Astrocyte of the spinal cord (primary cell): ENCODE data around the gene EPSTI1.

Experiments
- DNase-seq: peaks from one replicate; pipeline ENCODE4 v3.0.0; 2011; ENCODE audit warnings: low read depth, low spot score
- H3K4me3 ChIP-seq: 2 replicates; pipeline ENCODE4 v1.5.1; 2011; ENCODE audit warnings: low read depth, mild to moderate bottlenecking, low read length, moderate library complexity
- CTCF ChIP-seq: IDR thresholded peaks from 2 replicates; pipeline ENCODE4 v1.5.1; 2012; ENCODE audit warnings: low read depth, mild to moderate bottlenecking, low read length, inconsistent platforms
- in situ Hi-C: cut with HindIII; loops from 2 replicates; pipeline ENCODE4 v1.10.0; 2017; ENCODE audit warnings: low sequenced_read_pairs

Gene EPSTI1

GRCh38 chr13:43020794-43021193, 28.8 kb upstream of the EPSTI1 start:
- in situ Hi-C loops, result no loop called here
- no peak for DNase-seq
- H3K4me3 ChIP-seq, result no peak overlapping the region
- TF ChIP-seq CTCF, result no peak

GRCh38 chr13:43019811-43020210, 27.8 kb upstream of the EPSTI1 start:
- in situ Hi-C loops, result no loop called here
- H3K4me3 ChIP-seq, result no peak overlapping the region
- no peak for DNase-seq
- TF ChIP-seq CTCF, result no peak

GRCh38 chr13:43016226-43016625, 24.2 kb upstream of the EPSTI1 start:
- no peak for TF ChIP-seq CTCF
- no peak overlapping the region for H3K4me3 ChIP-seq
- DNase-seq, result no peak
- in situ Hi-C loops, result no loop called here

- H3K4me3 ChIP-seq, result no peak overlapping the region
- TF ChIP-seq CTCF, result no peak
- in situ Hi-C loops, result no loop called here
- DNase-seq, result no peak
These were observed 22.1 kb upstream of the EPSTI1 start for GRCh38 chr13:43014162-43014561.

- DNase-seq, result no peak
- TF ChIP-seq CTCF, result no peak
- in situ Hi-C loops, result no loop called here
- H3K4me3 ChIP-seq, result no peak overlapping the region
These were observed 17.5 kb upstream of the EPSTI1 start for GRCh38 chr13:43009506-43009905.

- in situ Hi-C loops, result no loop called here
- H3K4me3 ChIP-seq, result no peak overlapping the region
- no peak for TF ChIP-seq CTCF
- no peak for DNase-seq
These were observed 16.6 kb upstream of the EPSTI1 start for GRCh38 chr13:43008596-43008995.
